GM12878 (cell line): Measurements from ENCODE around the gene MTF1. TPM values are rescaled to one million over a fixed set of nuclear protein-coding genes. Genes with fewer than 3 reads are reported as not detected.

Experiments
- ATAC-seq: fragments of 200-7000 bp; cut with Tn5 transposase; 3 replicates; pipeline ENCODE4 v1.9.1; 2020; ENCODE audit warnings: mild to moderate bottlenecking, moderate library complexity
- BruUV-seq: library from RNA; stranded (reverse); fragments of 400-500 nt; replicated peaks from 2 replicates; lab custom pipeline; 2021; lab: Mats Ljungman, UMichigan
- CTCF ChIA-PET: fragments of 300-600 bp; sonication (Branson Sonifier 250); formaldehyde crosslinking; extraction: SDS; loops from one replicate; lab custom pipeline; 2021; ENCODE audit warnings: inconsistent platforms; lab: Yijun Ruan, JAX
- POLR2A ChIA-PET: fragments of 350-600 bp; formaldehyde crosslinking; extraction: SDS; loops from one replicate; lab custom pipeline; 2021; ENCODE audit warnings: inconsistent platforms; lab: Charles Lee
- RAD21 ChIA-PET: fragments of 300-600 bp; sonication (Branson Sonifier 250); formaldehyde crosslinking; loops from one replicate; lab custom pipeline; 2023; ENCODE audit warnings: antibody characterized with exemption; ENCODE audit not compliant: unreplicated experiment; lab: Charles Lee
- SMC1A ChIA-PET: fragments of 300-600 bp; sonication (Branson Sonifier 250); formaldehyde crosslinking; loops from one replicate; lab custom pipeline; 2023; ENCODE audit not compliant: unreplicated experiment, uncharacterized antibody; lab: Charles Lee
- DNase-seq: peaks from one replicate; pipeline ENCODE4 v3.0.0-alpha.2; 2011; ENCODE audit warnings: low read depth, low spot score
- FAIRE-seq: peaks from 3 replicates; lab custom pipeline; 2011; peaks lifted over from hg19 to GRCh38; lab: Jason Lieb, UNC
- H2AFZ ChIP-seq: 2 replicates; pipeline ENCODE4 v1.6.0; 2011; ENCODE audit warnings: low read depth, low read length, control low read depth; ENCODE audit not compliant: control insufficient read depth
- H3K27ac ChIP-seq: 2 replicates; pipeline ENCODE4 v1.5.1; 2011; ENCODE audit warnings: control low read depth; ENCODE audit not compliant: control insufficient read depth, insufficient read depth
- H3K27me3 ChIP-seq, 2 experiments: replicated peaks in 1 of 2; 2 replicates each; pipeline versions ENCODE4 v1.6.0 to v1.6.1; 2011; ENCODE audit warnings: low read length in 1 of 2; ENCODE audit not compliant: control insufficient read depth in 2 of 2, insufficient read depth in 2 of 2
- H3K36me3 ChIP-seq, 2 experiments: 2 replicates each; pipeline ENCODE4 v1.5.1; 2011; ENCODE audit warnings: low read length in 1 of 2; ENCODE audit not compliant: control insufficient read depth in 2 of 2, insufficient read depth in 2 of 2
- H3K4me1 ChIP-seq: 2 replicates; pipeline ENCODE4 v1.6.1; 2011; ENCODE audit warnings: mild to moderate bottlenecking, low read length, moderate library complexity, mixed read lengths; ENCODE audit not compliant: control insufficient read depth, insufficient read depth
- H3K4me2 ChIP-seq: 2 replicates; pipeline ENCODE4 v1.6.0; 2011; ENCODE audit warnings: control low read depth; ENCODE audit not compliant: control insufficient read depth, insufficient read depth
- H3K4me3 ChIP-seq: fragments of 200-600 bp; sonication (generic); 2 replicates; pipeline ENCODE4 v1.5.1; 2016
- H3K79me2 ChIP-seq: 2 replicates; pipeline ENCODE4 v1.6.0; 2011; ENCODE audit warnings: low read length; ENCODE audit not compliant: control insufficient read depth, insufficient read depth
- H3K9ac ChIP-seq: 2 replicates; pipeline ENCODE4 v1.8.0; 2011; ENCODE audit warnings: low read length, control low read depth, mixed read lengths; ENCODE audit not compliant: control insufficient read depth, insufficient read depth
- H3K9me3 ChIP-seq: replicated peaks from 3 replicates; pipeline ENCODE4 v1.5.1; 2011; ENCODE audit warnings: mild to moderate bottlenecking, low read length; ENCODE audit not compliant: control insufficient read depth, insufficient read depth
- H4K20me1 ChIP-seq: 2 replicates; pipeline ENCODE4 v1.6.0; 2011; ENCODE audit not compliant: control insufficient read depth, insufficient read depth
- CBFB ChIP-seq: IDR thresholded peaks from 2 replicates; pipeline ENCODE4 v1.6.1; 2016; ENCODE audit warnings: antibody characterized with exemption, low read depth
- CBX5 ChIP-seq: sonication (generic); IDR thresholded peaks from 2 replicates; pipeline ENCODE4 v1.6.1; 2016; ENCODE audit warnings: low read depth, moderate library complexity, mild to moderate bottlenecking, inconsistent platforms
- CHD2 ChIP-seq: IDR thresholded peaks from 2 replicates; pipeline ENCODE4 v1.6.1; 2011; ENCODE audit warnings: low read depth, low read length, improper control_type of control experiment, borderline replicate concordance
- EZH2 ChIP-seq: IDR thresholded peaks from 2 replicates; pipeline ENCODE4 v1.6.1; 2012; ENCODE audit warnings: low read depth, mild to moderate bottlenecking, control low read depth, inconsistent platforms, low read length, borderline replicate concordance; ENCODE audit not compliant: control insufficient read depth
- KDM1A ChIP-seq: fragments of 200-600 bp; sonication (generic); IDR thresholded peaks from 2 replicates; pipeline ENCODE4 v1.6.1; 2016; ENCODE audit warnings: borderline replicate concordance
- LARP7 ChIP-seq: fragments of 450-650 bp; IDR thresholded peaks from 2 replicates; pipeline ENCODE4 v1.6.1; 2017; ENCODE audit warnings: mild to moderate bottlenecking
- MEF2B ChIP-seq: fragments of 450-650 bp; IDR thresholded peaks from 2 replicates; pipeline ENCODE4 v1.6.1; 2018; ENCODE audit warnings: mild to moderate bottlenecking, moderate library complexity; ENCODE audit not compliant: partially characterized antibody, poor library complexity, severe bottlenecking
- NFXL1 ChIP-seq: fragments of 450-650 bp; IDR thresholded peaks from 2 replicates; pipeline ENCODE4 v1.6.1; 2017; ENCODE audit warnings: antibody characterized with exemption, mild to moderate bottlenecking, borderline replicate concordance
- PAX5 ChIP-seq: IDR thresholded peaks from 2 replicates; pipeline ENCODE4 v1.6.1; 2011; ENCODE audit warnings: low read depth, low read length, borderline replicate concordance
- POU2F2 ChIP-seq: IDR thresholded peaks from 3 replicates; pipeline ENCODE4 v1.6.1; 2011; ENCODE audit warnings: low read depth, mild to moderate bottlenecking, low read length, borderline replicate concordance
- SMC3 ChIP-seq: IDR thresholded peaks from 2 replicates; pipeline ENCODE4 v1.6.1; 2011; ENCODE audit warnings: low read length, improper control_type of control experiment, borderline replicate concordance
- SP1 ChIP-seq: IDR thresholded peaks from one replicate; pipeline ENCODE4 v1.6.1; 2011; ENCODE audit warnings: low read depth, low read length
- SREBF1 ChIP-seq: IDR thresholded peaks from 2 replicates; pipeline ENCODE4 v1.6.1; 2012; ENCODE audit warnings: mild to moderate bottlenecking, low read length
- STAT1 ChIP-seq: fragments of 450-650 bp; conservative IDR thresholded peaks from 2 replicates; pipeline ENCODE4 v1.6.1; 2014; ENCODE audit warnings: antibody characterized with exemption, mild to moderate bottlenecking
- TCF12 ChIP-seq: IDR thresholded peaks from 2 replicates; pipeline ENCODE4 v1.6.1; 2011; ENCODE audit warnings: low read depth, mild to moderate bottlenecking, low read length
- WGBS: methylation state at CpG from one replicate; pipeline ENCODE4 v1.1.6; 2016; ENCODE audit warnings: low lambda C conversion rate; ENCODE audit not compliant: insufficient replicate concordance, insufficient coverage; ENCODE audit errors: missing lambda C conversion rate; 5-methylcytosine and 5-hydroxymethylcytosine counted together
- in situ Hi-C: fragments of 300-500 bp; cut with MboI; formaldehyde crosslinking; loops from 9 replicates; pipeline ENCODE4 v1.14.3; 2018; ENCODE audit warnings: mixed read lengths
- intact Hi-C: fragments of 100-400 bp; cut with micrococcal nuclease; formaldehyde crosslinking; loops from one replicate; pipeline ENCODE4 v1.14.2; 2022; ENCODE audit not compliant: unreplicated experiment
- polyA plus RNA-seq, 11 experiments: library from polyadenylated mRNA; depleted of rRNA in 4 of 11; unstranded in 6 of 11; stranded (reverse) in 5 of 11; fragments of >200 nt; fragmentation: Nextera tagmentation in 4 of 11; fragmentation: Illumina TruSeq in 1 of 11; extraction: Ambion mirVana in 4 of 11; extraction: Trizol in 1 of 11; gene quantifications; 1 replicate in 1 of 11; 2 replicates in 10 of 11; pipeline versions ENCODE4 v1.2.1 to v1.2.3, GENCODE V29; 2011 to 2016; ENCODE audit warnings: inconsistent platforms in 2 of 11, missing spikeins in 2 of 11, low read depth in 1 of 11
- total RNA-seq, 4 experiments: library from RNA; depleted of rRNA in 3 of 4; stranded (reverse); fragments of >200 nt in 3 of 4; fragmentation: Illumina TruSeq in 1 of 4; extraction: Trizol in 1 of 4; gene quantifications; 2 replicates each; pipeline versions ENCODE4 v1.2.1 to v1.2.3, GENCODE V29; 2013 to 2021
- TF ChIP-seq, protein P1 (sequence below): IDR thresholded peaks from 2 replicates; pipeline ENCODE4 v1.6.1; 2012; ENCODE audit warnings: low read depth, low read length, improper control_type of control experiment
- TF ChIP-seq, protein P2 (sequence below): fragments of 150-350 bp; IDR thresholded peaks from 2 replicates; pipeline ENCODE4 v1.6.1; 2014; ENCODE audit warnings: mild to moderate bottlenecking, low read depth, low read length
- TF ChIP-seq, protein P3 (sequence below): fragments of 450-650 bp; IDR thresholded peaks from 2 replicates; pipeline ENCODE4 v1.6.1; 2017; ENCODE audit warnings: mild to moderate bottlenecking, moderate library complexity

Gene MTF1
- total and polyA plus RNA-seq, 10 of the 15 experiments (the other 5 are each of a cell fraction or from before 2014, with no cell fraction given): 2.2 to 20.4 (median 6.7) TPM

DNA sequence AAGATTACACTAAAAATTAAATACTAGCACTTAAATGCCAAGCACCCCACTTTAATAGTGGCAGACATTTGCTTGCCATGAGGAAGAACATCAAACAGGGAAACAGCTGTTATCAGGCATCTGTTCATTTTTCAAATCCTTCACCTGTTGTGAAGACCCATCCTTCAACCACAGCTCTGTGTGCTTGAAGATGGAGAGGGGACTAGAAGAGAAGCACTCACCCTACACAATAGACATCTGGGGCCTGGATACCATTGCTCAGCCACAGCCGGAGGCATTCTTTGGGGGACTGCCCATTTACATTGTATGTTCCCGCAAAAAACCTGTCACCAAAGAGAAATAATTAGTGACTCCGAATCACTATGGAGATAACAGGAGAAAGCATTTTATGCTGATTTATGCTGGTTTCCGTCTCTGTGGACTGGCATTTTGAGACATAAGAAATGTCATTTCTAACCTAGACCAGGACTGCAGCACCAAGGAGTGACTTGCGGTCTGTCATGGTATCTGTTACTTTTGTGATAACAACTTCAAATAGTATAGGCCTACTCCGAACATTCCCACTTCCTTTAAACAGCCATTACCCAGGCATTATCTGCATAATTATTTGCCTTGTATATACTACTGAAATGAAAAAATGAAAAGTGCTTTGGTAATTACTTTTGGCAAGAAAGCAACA lies 28.8 kb upstream of the MTF1 start:
- in situ Hi-C loops: loop anchor here (25.0 kb wide), 1 partner anchor 949 kb away; no protein-coding TSS in a partner anchor
- no peak for TF ChIP-seq POU2F2
- TF ChIP-seq LARP7: no peak
- no peak for TF ChIP-seq SP1
- TF ChIP-seq, protein P1, sequence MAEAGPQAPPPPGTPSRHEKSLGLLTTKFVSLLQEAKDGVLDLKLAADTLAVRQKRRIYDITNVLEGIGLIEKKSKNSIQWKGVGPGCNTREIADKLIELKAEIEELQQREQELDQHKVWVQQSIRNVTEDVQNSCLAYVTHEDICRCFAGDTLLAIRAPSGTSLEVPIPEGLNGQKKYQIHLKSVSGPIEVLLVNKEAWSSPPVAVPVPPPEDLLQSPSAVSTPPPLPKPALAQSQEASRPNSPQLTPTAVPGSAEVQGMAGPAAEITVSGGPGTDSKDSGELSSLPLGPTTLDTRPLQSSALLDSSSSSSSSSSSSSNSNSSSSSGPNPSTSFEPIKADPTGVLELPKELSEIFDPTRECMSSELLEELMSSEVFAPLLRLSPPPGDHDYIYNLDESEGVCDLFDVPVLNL: no peak
- TF ChIP-seq KDM1A: no peak
- no peak for TF ChIP-seq SREBF1
- no peak for TF ChIP-seq NFXL1
- TF ChIP-seq STAT1: no peak
- TF ChIP-seq CHD2: no peak
- TF ChIP-seq, protein P2, sequence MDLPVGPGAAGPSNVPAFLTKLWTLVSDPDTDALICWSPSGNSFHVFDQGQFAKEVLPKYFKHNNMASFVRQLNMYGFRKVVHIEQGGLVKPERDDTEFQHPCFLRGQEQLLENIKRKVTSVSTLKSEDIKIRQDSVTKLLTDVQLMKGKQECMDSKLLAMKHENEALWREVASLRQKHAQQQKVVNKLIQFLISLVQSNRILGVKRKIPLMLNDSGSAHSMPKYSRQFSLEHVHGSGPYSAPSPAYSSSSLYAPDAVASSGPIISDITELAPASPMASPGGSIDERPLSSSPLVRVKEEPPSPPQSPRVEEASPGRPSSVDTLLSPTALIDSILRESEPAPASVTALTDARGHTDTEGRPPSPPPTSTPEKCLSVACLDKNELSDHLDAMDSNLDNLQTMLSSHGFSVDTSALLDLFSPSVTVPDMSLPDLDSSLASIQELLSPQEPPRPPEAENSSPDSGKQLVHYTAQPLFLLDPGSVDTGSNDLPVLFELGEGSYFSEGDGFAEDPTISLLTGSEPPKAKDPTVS: no peak
- no peak for TF ChIP-seq PAX5
- TF ChIP-seq CBFB: no peak
- no peak for TF ChIP-seq TCF12
- no peak for TF ChIP-seq EZH2
- no peak for TF ChIP-seq CBX5
- TF ChIP-seq SMC3: no peak
- TF ChIP-seq, protein P3, sequence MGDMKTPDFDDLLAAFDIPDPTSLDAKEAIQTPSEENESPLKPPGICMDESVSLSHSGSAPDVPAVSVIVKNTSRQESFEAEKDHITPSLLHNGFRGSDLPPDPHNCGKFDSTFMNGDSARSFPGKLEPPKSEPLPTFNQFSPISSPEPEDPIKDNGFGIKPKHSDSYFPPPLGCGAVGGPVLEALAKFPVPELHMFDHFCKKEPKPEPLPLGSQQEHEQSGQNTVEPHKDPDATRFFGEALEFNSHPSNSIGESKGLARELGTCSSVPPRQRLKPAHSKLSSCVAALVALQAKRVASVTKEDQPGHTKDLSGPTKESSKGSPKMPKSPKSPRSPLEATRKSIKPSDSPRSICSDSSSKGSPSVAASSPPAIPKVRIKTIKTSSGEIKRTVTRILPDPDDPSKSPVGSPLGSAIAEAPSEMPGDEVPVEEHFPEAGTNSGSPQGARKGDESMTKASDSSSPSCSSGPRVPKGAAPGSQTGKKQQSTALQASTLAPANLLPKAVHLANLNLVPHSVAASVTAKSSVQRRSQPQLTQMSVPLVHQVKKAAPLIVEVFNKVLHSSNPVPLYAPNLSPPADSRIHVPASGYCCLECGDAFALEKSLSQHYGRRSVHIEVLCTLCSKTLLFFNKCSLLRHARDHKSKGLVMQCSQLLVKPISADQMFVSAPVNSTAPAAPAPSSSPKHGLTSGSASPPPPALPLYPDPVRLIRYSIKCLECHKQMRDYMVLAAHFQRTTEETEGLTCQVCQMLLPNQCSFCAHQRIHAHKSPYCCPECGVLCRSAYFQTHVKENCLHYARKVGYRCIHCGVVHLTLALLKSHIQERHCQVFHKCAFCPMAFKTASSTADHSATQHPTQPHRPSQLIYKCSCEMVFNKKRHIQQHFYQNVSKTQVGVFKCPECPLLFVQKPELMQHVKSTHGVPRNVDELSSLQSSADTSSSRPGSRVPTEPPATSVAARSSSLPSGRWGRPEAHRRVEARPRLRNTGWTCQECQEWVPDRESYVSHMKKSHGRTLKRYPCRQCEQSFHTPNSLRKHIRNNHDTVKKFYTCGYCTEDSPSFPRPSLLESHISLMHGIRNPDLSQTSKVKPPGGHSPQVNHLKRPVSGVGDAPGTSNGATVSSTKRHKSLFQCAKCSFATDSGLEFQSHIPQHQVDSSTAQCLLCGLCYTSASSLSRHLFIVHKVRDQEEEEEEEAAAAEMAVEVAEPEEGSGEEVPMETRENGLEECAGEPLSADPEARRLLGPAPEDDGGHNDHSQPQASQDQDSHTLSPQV: no peak
- TF ChIP-seq MEF2B: no peak
- POLR2A ChIA-PET: no interaction called here

More for the DNA sequence above, 28.8 kb upstream of the MTF1 start:
- Histone ChIP-seq H4K20me1 (no peaks in the 10 kb centered on the region), H3K36me3 (peaks cover 16 to 41% of the 10 kb centered on the region in 2 experiments), H3K4me1 (no peaks in the 10 kb centered on the region), H3K79me2 (no peaks in the 10 kb centered on the region; the same call in 1 of the 2 replicates), H3K27ac (no peak overlapping the region), H3K27me3 (no peaks in the 10 kb centered on the region), H3K9me3 (no peaks in the 10 kb centered on the region; the same call in 2 of the 3 replicates), H2AFZ (no peak overlapping the region), H3K4me2 (no peak overlapping the region), H3K9ac (no peak overlapping the region), H3K4me3 (no peak overlapping the region)
- intact Hi-C loops: no loop called here
- 89% methylated on average over 6 of the region's 6 CpGs for WGBS
- FAIRE-seq (no peak), DNase-seq (no peak), ATAC-seq (no peak)
- ChIA-PET CTCF (interaction anchor here (0.5 to 2.3 kb wide), 9 partner anchors 12 to 88 kb away, joined by 3 to 9 read pairs (median 5); partner anchors contain the start of gene MTF1), RAD21 (interaction anchor here (1.0 to 1.3 kb wide), 2 partner anchors 39 to 43 kb away, joined by 4 read pairs; no protein-coding TSS in a partner anchor), SMC1A (interaction anchor here (1.0 to 2.7 kb wide), 7 partner anchors 44 to 103 kb away, joined by 3 to 8 read pairs (median 4); no protein-coding TSS in a partner anchor)
- no TSS peak for BruUV-seq
